Measurements from ENCODE around the gene RAC3.

RAC3 gene

DNA sequence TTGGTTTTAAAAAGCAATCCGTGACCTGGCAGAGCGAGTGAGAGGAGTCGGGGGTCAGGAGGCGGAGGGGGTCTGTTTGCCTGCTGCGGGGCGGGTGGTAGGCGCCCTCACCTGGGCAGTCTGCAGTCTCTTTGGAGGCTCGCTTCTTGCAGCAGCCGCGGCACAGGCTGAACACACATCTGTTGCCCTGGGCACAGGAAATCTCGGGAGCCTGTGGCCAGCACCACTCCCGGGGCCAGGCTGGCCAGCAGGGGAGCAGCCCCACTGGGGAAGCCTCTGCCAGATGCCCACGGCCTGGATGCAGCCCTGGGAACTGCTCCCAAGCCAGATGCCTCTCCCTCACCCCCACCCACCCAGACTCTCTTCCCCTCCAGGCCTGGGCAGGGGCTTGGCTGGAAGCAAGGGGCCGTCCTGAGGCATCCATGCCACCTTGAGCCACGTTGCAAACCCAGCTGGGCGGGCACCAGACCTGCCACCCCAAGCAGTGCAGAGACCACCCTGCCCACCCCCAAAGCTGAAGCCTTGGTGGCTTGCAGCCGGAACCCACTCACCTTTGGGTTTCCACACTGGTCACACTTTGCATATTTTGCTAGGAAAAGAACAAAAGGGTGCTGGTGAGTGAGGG, 26.9 kb downstream of the RAC3 start:
- no peak overlapping the region for H3K27ac Mint-ChIP-seq
- no peaks in the 10 kb centered on the region for H3K9me3 Mint-ChIP-seq
- H3K4me1 Mint-ChIP-seq (ENCODE audit: low read depth) = peaks cover 3% of the 10 kb centered on the region
- no peaks in the 10 kb centered on the region for H3K27me3 Mint-ChIP-seq
- H3K4me3 Mint-ChIP-seq = no peak overlapping the region
- H3K36me3 Mint-ChIP-seq (ENCODE audit: low read depth) = peaks cover 7% of the 10 kb centered on the region

DNA sequence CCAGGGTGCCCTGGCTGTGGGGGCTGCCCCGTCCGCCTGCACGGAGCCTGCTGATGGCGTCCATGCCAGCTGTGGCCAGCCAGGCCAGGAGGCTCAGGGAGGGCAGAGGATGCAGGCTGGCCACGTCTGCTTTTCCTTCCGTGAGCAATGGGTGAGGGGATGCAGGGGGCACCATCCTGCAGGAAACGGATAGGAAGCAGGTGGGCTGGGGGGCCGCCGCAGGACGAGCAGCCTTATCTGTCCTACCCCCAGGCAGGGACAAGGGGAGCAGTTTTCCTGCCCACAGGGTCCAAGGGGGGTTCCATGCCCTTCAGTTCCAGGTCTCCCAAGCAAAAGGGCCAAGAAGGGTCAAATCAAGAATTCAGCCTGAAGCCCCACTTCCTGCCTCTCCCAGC, 27.4 kb downstream of the RAC3 start:
- Mint-ChIP-seq H3K4me1 (ENCODE audit: low read depth) (peaks cover 2% of the 10 kb centered on the region), H3K36me3 (ENCODE audit: low read depth) (peaks cover 7% of the 10 kb centered on the region), H3K4me3 (no peak overlapping the region), H3K27ac (no peak overlapping the region), H3K27me3 (no peaks in the 10 kb centered on the region), H3K9me3 (no peaks in the 10 kb centered on the region)

DNA sequence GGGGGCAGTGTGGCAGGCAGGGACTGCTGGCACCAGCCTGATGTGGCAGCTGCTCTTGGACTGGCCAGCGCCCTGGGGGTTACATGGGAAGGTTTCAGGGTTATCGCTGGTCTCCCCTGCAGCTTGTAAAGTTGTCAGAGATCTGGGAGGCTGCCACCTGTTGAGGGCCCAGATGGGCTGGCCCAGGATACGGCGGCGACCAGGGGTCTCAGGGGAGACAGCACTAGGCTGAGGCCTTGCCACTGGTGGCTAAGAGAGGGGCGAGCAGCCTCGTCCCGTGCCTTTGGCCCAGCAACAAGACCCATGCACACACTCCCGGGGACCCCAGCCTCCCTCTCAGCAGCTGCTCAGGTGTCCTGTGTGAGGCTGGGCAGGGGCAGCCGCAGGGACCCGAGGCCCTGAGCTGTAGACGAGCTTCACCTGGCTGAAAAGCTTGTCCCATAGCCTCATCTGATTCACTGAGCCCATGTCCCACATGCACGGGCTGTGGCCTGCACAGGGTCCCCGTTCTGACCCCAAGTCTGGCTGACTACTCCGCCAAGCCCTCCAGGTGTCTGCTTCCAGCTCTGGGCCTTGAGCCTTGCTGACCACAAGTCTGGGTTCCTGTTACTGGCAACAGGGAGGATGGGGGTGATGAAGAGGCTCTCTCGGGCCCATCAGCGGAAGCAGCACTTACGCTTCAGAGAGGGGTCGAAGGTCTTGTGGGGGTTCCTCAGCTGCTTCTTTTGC, 28.0 kb downstream of the RAC3 start:
- H3K27ac Mint-ChIP-seq = no peak overlapping the region
- H3K4me3 Mint-ChIP-seq = no peak overlapping the region
- H3K9me3 Mint-ChIP-seq = no peaks in the 10 kb centered on the region
- no peaks in the 10 kb centered on the region for H3K27me3 Mint-ChIP-seq
- peaks cover 7% of the 10 kb centered on the region for H3K36me3 Mint-ChIP-seq (ENCODE audit: low read depth)
- peaks cover 8% of the 10 kb centered on the region for H3K4me1 Mint-ChIP-seq (ENCODE audit: low read depth)

DNA sequence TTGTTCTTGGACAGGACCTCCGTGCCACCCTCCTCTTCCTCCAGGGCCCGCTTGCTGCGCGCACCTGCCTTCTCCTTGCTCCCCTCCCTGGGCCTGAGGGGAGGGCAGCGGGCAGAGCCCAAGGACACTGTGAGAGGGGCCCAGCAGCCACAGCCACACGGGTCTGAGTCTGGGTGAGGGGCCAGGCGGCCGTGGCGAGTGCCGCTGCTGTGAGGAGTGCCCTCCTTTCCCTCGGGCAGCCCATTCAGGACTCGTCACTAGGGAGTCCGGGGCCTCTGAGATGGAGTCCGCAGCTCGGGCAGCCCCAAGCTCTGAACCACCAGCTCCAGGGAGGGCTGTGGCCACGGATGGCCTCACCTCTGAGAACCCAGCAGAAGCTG, 28.5 kb downstream of the RAC3 start:
- H3K27ac Mint-ChIP-seq = no peak overlapping the region
- H3K9me3 Mint-ChIP-seq = no peaks in the 10 kb centered on the region
- peaks cover 9% of the 10 kb centered on the region for H3K4me1 Mint-ChIP-seq (ENCODE audit: low read depth)
- H3K27me3 Mint-ChIP-seq = no peaks in the 10 kb centered on the region
- H3K4me3 Mint-ChIP-seq = no peak overlapping the region
- peaks cover 5% of the 10 kb centered on the region for H3K36me3 Mint-ChIP-seq (ENCODE audit: low read depth)

DNA sequence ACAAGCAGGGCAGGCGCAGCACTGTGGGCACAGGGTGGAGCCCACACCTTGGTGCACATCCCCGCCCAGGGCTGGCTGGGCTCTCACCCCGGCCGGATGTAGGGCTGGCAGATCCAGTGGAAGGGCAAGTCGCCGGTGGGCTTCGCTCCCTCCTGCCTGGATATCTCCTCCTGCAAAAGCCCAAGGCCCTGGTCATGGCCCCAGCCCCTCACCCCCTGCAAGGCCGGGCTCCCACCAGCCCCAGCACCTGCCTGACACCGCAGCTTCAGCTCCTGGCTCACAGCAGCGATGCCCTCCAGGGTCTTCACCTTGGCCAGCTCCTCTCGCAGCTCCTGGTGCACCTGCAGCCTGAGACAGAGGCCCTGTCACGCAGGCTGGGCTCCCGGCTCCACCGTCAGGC, 29.1 kb downstream of the RAC3 start:
- no peak overlapping the region for H3K27ac Mint-ChIP-seq
- H3K36me3 Mint-ChIP-seq (ENCODE audit: low read depth) = peaks cover 3% of the 10 kb centered on the region
- no peak overlapping the region for H3K4me3 Mint-ChIP-seq

DNA sequence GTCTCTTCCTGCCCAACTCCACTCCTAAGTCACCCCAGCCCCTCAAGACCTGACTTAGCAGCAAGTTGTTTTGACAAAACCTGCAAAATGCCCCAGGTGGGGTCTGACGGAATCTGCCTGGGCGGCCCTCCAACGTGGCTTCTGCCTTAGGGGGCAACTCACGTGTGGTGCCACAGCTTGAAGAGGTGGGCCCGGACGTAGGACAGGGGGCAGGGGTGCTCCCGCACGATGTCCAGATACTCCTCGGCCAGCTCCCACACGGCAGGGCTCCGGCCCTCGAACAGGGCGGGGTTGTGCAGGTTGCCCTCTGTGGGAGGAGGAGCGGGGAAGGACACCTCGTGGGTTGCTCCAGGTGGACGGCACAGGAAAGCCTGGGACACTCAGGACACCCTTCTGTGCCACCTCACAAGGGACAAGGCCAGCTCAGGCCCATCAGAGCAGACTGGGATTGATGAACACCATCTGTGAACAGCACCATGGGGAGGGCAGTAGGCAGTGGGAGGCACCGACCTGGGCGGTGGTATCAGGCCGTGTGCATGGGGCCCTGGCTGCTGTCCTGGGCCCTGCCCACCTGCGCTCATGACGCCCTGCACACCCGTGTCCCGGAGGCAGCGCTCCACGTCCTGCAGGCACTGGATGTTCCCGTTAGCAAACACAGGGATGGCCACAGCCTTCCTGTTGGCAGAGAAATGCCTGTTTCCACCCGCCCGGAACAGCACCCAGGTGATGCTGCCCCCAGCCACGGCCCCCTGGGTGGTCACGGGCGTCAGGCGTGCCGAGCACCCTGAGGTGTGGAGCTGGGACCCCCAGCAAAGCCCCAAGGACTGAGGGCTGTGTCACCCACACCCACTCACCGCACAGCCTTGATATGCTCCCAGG, 29.8 kb downstream of the RAC3 start:
- no peak overlapping the region for H3K27ac Mint-ChIP-seq
- H3K9me3 Mint-ChIP-seq = no peaks in the 10 kb centered on the region
- H3K36me3 Mint-ChIP-seq (ENCODE audit: low read depth) = peaks cover 3% of the 10 kb centered on the region
- H3K4me1 Mint-ChIP-seq (ENCODE audit: low read depth) = peaks cover 12% of the 10 kb centered on the region
- H3K4me3 Mint-ChIP-seq = no peak overlapping the region
- no peaks in the 10 kb centered on the region for H3K27me3 Mint-ChIP-seq

More for the DNA sequence above, 29.1 kb downstream of the RAC3 start:
- Mint-ChIP-seq H3K9me3 (no peaks in the 10 kb centered on the region), H3K4me1 (ENCODE audit: low read depth) (peaks cover 9% of the 10 kb centered on the region), H3K27me3 (no peaks in the 10 kb centered on the region)

DNA sequence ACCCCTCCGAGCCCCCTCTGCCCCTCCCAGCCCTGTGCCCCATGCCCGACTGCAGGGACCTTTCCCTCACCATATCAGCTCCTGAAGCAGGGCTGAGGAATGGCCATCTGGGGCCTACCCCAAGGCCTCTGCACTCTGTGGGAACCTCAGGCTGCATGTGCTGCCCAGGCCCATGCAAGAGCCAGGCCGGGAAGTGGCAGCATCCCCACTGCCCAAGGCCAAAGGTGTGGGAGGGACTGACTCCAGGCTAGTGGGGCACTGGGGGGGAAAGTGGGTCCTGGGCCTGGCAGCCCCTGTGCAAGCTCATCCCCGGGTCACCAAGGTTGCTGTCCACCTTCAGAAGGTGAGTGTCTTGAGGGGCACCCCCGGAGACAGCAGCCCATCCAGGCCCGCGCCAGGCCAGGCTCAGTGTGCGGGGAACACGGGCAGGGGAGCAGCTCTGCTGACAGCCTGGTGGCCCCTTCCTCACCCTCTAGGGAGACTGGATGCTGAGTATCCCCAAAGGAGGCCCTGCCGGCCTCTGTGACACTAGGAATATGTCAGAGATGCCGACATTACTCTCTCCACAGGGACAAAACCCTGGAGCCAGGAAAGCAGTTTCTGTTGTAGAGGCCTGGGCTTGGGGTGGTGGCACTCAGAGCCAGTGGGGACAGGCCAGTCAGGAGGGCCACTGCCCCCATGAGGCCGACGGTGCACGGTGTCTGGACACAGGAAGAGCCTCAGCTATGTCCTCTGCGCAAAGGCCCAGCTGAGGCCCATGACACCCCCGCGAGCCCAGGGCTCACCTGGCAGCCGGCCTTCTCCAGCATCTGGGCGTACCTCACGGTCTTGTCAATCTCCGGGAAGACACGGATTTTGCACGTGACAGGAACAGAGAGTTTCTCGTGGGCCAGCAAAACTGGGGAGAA, 30.9 kb downstream of the RAC3 start:
- no peaks in the 10 kb centered on the region for H3K9me3 Mint-ChIP-seq
- no peaks in the 10 kb centered on the region for H3K27me3 Mint-ChIP-seq
- peaks cover 16% of the 10 kb centered on the region for H3K4me1 Mint-ChIP-seq (ENCODE audit: low read depth)
- H3K4me3 Mint-ChIP-seq = no peak overlapping the region
- H3K36me3 Mint-ChIP-seq (ENCODE audit: low read depth) = peaks cover 3% of the 10 kb centered on the region
- H3K27ac Mint-ChIP-seq = no peak overlapping the region

DNA sequence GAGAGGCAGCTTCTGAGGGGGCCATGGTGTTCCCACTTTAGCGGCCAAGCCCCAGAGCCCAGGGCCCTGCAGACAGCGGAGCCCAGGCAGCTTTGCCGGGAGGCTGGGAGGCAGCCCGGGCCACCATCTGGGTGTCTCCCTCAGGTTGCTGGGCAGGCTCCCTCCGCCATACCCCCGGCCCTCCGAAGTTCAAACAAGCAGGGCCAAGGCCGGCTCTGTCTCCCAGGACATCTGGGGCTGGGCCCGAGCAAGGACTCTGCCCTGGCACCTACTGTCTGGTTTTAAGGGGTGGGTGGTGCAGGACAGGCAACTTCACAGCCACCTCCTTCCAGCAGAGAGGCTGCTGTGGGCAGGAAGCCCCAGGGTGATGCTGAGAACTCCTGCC, 31.5 kb downstream of the RAC3 start:
- Mint-ChIP-seq H3K9me3 (no peaks in the 10 kb centered on the region), H3K27ac (no peak overlapping the region), H3K36me3 (ENCODE audit: low read depth) (peaks cover 3% of the 10 kb centered on the region), H3K4me3 (no peak overlapping the region), H3K27me3 (no peaks in the 10 kb centered on the region), H3K4me1 (ENCODE audit: low read depth) (peaks cover 16% of the 10 kb centered on the region)

DNA sequence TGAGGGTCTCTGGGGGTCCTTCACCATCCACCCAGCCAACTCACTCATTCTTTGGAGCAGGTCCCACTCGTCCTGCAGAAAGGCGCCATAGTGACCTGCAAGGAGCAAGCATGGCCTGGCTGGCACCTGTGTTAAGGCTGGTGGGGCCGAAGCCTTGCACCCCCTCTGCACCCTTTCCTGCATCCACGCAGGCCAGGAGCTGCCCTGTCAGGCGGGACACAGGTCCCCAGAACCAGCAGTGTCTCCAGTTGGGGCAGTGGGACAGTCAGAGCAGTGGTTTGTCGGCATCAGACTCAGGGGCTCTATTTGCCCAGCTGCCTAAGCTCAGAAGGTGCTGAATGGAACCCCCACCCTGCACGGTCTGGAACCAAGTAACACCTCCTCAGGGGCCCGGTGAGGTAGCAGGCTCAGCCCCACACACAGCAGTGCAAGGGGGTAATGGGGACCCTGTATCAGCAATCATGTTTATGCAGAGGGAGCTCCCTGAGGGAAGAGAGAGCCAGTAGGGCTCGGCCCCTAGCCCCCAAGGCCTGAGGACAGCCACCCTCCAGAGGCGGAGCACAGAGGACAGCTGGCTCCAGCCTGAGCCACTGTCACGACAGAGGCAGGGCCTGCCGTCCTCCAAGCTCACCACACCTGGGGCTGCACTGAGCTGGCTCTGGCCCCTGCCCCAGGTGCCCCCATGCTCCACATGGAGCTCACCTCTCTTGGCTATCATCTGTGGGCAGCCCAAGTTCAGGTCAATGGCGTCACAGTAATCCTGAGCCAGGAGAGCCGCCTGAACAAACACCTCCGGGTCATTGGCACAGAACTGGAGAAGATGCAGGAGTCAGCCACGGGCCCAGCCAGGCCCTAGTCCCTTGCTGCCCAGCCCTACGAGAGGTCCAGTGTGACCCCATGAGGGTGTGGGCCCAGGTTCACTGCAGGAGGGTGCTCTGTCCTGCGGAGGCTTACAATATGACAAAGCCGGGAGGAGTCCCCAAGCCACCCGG, 32.2 kb downstream of the RAC3 start:
- Mint-ChIP-seq H3K4me3 (peak overlapping the region; percentile 80), H3K27me3 (no peaks in the 10 kb centered on the region), H3K9me3 (no peaks in the 10 kb centered on the region), H3K36me3 (ENCODE audit: low read depth) (peaks cover 3% of the 10 kb centered on the region), H3K4me1 (ENCODE audit: low read depth) (peaks cover 16% of the 10 kb centered on the region), H3K27ac (peak overlapping the region; percentile 31)

DNA sequence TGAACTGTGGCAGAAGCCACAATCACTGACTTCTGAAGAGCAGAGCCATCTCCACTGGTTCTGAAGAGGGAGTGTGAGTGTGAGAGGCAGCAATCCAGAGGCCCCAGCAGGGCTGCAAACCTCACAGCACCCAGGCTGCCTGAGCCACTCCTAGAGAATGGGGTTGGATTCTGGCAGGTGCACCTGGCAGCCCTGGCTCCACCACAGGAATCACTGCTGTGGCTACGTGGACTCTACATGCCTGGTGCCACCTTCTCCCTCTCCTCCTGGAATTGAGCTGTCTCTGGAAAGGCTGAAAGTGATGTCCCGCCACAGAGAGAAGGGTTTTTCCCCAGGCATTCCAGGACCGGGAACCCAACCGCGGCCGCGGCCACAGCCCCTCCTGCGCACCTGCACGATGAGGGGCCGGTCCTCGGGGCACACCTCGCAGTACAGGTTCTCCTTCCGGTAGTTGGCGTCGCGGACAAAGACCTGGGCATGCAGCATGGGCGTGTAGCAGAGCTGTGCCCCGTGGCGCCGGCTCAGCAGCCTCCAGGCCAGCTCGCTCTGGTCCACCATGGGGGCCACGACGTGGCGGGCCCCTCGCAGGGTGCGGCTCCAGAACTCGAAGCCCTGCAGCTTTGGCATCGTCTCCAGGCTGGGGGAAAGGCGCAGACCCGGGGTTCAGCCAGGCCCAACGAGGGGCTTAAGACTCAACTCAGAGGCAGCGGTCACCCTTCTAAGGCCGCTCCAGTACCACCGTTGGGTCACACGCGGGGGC, 33.1 kb downstream of the RAC3 start:
- H3K36me3 Mint-ChIP-seq (ENCODE audit: low read depth) = peaks cover 3% of the 10 kb centered on the region
- H3K27me3 Mint-ChIP-seq = no peaks in the 10 kb centered on the region
- H3K27ac Mint-ChIP-seq = peak overlapping the region; percentile 31
- H3K9me3 Mint-ChIP-seq = no peaks in the 10 kb centered on the region
- H3K4me1 Mint-ChIP-seq (ENCODE audit: low read depth) = peaks cover 16% of the 10 kb centered on the region
- peak overlapping the region; percentile 80 for H3K4me3 Mint-ChIP-seq

DNA sequence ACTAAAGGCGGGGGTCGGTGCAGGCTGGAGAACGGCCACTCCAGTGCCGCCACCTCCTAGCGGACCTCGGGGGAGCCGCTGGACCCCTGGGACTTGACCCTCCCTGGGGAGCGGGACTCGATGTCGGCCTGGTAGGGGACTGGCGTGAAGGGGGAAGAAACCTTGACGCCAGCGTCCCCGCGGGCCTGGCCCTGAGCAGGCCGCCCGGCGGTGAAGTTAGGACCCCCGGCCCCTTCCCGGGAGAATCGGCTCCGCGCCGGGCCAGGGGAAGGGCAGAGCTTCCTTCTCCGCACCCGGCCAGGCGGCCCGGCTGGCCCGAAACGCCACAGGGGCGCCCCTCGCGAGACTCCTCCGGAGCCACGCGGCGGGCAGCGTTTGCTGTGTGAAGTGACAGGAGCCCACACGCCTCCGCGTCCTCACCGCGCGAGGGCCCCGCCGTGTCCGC, 33.7 kb downstream of the RAC3 start:
- no peaks in the 10 kb centered on the region for H3K9me3 Mint-ChIP-seq
- peak overlapping the region; percentile 80 for H3K4me3 Mint-ChIP-seq
- no peak overlapping the region for H3K27ac Mint-ChIP-seq
- H3K4me1 Mint-ChIP-seq (ENCODE audit: low read depth) = peaks cover 16% of the 10 kb centered on the region
- H3K27me3 Mint-ChIP-seq = no peaks in the 10 kb centered on the region
- H3K36me3 Mint-ChIP-seq (ENCODE audit: low read depth) = peaks cover 1% of the 10 kb centered on the region

DNA sequence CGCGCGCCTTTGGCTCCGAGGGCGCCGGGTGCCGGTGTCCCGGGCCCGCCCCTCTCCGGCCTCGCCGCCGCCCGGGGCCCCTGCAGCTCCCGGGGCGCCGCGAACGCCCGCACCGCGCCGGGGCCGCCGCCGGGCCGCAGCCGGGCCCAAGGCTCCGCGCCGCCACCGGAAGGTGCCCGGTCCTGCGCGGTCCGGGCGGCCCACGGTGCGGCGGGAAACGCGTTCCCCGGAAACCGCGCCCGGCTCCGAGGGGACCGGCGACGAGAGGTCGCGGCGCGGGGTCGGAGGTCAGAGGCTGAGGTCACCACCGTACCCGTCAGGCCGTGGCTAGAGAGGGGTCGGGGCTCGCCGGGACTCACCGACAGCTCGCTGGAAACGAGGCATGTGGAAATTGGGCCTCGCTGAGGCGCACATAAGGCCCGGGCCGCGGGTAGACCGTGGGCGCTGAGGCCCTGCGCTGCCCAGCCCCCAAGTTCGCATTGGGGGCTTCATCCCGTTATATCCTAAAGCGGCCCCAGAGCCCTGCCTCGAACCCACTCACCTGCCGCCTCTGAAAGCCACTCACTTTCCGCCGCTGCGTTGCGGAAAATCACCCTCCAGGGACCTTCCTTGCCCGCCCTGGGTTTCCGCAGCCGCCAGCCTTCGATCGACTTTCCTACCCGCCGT, 34.3 kb downstream of the RAC3 start, which contains the start of gene DUS1L:
TSS of gene DUS1L (minus strand) at position 167 of the 666 bp plus-strand sequence. CDS start 745 bp downstream, outside the sequence.
- Mint-ChIP-seq H3K36me3 (ENCODE audit: low read depth) (no peaks in the 10 kb centered on the region), H3K4me1 (ENCODE audit: low read depth) (peaks cover 16% of the 10 kb centered on the region), H3K4me3 (peak within 1 kb of the TSS; percentile 87), H3K9me3 (no peaks in the 10 kb centered on the region), H3K27me3 (no peaks in the 10 kb centered on the region), H3K27ac (peak within 1 kb of the TSS; percentile 81)
